HG03469 (cell line): ENCODE measurements around the gene IQCN.
A peak's percentile ranks its signal among the peaks of the same experiment; 100 is the strongest.

Experiments
- ATAC-seq: cut with Tn5 transposase; IDR thresholded peaks from one replicate; pipeline ENCODE4 v1.9.1; 2021; ENCODE audit warnings: mild to moderate bottlenecking, moderate library complexity, moderate number of reproducible peaks; ENCODE audit not compliant: unreplicated experiment

Gene IQCN, protein sequence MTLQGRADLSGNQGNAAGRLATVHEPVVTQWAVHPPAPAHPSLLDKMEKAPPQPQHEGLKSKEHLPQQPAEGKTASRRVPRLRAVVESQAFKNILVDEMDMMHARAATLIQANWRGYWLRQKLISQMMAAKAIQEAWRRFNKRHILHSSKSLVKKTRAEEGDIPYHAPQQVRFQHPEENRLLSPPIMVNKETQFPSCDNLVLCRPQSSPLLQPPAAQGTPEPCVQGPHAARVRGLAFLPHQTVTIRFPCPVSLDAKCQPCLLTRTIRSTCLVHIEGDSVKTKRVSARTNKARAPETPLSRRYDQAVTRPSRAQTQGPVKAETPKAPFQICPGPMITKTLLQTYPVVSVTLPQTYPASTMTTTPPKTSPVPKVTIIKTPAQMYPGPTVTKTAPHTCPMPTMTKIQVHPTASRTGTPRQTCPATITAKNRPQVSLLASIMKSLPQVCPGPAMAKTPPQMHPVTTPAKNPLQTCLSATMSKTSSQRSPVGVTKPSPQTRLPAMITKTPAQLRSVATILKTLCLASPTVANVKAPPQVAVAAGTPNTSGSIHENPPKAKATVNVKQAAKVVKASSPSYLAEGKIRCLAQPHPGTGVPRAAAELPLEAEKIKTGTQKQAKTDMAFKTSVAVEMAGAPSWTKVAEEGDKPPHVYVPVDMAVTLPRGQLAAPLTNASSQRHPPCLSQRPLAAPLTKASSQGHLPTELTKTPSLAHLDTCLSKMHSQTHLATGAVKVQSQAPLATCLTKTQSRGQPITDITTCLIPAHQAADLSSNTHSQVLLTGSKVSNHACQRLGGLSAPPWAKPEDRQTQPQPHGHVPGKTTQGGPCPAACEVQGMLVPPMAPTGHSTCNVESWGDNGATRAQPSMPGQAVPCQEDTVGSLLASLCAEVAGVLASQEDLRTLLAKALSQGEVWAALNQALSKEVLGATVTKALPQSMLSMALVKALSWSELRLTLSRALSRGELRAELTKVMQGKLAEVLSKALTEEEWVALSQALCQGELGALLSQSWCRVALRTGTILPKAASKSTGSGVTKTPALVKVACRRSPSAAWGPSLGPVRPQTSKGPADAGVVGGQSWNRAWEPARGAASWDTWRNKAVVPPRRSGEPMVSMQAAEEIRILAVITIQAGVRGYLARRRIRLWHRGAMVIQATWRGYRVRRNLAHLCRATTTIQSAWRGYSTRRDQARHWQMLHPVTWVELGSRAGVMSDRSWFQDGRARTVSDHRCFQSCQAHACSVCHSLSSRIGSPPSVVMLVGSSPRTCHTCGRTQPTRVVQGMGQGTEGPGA (N-terminal part only)

DNA sequence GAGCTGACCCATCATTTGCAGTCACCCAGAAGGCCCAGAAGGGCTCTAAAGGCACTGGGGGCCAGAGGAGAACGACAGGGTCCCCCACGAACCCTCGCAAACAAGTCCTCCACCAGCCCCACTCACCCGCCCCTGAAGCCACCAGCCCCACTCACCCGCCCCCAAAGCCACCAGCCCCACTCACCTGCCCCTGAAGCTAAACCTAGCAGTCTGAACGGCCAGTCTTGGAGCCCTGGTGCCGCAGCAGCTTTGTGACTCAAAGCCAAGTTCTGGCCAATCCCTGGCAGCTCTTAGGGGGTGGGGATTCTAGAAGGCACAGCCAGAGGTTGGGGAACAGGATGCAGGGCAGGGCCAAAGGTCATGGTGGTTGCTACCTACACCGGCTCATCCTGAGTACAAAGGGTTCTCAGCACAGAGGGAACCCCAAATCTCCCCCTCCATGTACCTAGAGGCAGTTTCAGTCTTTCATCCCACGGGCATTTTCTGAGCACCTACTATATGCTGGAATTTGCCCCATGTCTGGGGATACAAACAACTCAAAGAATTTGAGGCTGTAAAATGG lies at the start of gene IQCN:
Gene IQCN (minus strand): TSS at position 234 of the 562 bp plus-strand sequence. CDS start 4,974 bp downstream, outside the sequence.
- ATAC-seq: no peak

DNA sequence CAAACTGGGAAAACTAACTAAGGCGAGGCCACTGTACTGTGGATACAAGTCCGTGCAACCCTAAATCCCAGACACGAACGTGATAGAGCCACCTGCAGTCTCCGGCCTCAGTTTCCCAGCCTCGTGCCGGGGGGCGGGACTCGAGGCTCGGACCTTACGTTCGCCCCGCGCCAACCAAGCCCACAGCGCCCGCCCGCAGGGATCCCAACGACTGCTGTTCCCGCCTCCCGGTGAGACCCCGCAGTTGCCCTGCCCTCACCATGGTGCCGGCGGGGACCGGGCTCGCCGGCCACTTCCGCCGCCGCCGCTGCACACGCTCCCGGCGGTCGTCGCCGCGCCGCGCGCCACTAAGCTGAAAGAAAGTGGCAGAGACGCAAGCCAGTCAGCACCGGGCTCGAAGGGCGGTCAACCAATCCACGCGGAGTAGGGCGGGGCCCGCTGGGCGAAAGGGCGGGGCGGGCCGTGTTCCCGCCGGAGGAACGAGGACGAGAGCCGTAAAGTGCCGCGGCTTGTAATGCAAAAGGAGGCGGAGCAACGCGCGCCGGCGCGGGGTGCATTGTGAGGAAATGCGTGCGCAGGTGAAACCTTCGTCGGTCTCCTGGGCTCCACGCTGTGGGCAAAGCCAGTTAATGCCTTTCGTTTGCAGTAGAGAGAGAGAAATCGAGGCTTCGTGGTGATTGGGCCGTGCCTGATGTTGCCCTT lies 48.7 kb upstream of the IQCN start, which contains the start of gene LSM4:
Gene LSM4 (minus strand): TSS at position 318 of the 702 bp plus-strand sequence. CDS start 56 bp downstream, at position 262.
- ATAC-seq: peak; percentile 81

DNA sequence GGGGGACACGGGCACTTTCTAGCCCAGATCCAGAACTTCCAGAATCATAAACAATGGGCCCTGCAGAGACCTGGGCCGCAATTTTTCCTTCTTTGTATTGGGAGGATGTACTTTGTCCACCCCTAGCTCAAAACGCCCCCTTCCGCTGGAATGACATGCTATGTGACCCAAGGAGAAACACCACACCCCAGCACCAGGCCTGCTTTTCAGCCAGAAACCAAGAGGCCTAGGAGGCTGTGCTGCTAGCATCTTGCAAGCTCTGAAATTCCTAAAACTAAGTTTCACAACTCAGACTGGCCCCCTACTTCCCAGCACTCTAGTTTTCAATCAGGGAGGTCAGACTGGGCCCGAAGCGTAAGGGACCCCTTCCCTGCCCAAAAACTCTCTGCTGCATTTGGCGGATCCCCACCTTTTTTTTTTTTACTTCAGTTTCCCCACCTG lies 48.1 kb upstream of the IQCN start:
- no peak for ATAC-seq

DNA sequence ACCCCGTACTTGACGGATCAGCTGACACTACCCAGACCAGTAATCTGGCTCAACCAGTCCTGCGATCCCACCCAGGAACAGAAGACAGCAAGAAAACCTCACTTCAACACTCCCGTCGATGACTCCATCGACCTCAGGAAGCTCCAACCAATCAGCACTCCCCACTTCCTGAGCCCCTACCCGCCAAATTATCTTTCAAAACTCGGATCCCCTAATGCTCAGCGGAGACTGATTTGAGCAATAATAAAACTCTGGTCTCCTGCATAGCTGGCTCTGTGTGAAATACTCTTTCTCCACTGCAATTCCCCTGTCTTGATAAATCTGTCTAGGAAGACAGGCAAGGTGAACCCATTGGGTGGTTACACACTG lies 47.5 kb upstream of the IQCN start:
- ATAC-seq: no peak

DNA sequence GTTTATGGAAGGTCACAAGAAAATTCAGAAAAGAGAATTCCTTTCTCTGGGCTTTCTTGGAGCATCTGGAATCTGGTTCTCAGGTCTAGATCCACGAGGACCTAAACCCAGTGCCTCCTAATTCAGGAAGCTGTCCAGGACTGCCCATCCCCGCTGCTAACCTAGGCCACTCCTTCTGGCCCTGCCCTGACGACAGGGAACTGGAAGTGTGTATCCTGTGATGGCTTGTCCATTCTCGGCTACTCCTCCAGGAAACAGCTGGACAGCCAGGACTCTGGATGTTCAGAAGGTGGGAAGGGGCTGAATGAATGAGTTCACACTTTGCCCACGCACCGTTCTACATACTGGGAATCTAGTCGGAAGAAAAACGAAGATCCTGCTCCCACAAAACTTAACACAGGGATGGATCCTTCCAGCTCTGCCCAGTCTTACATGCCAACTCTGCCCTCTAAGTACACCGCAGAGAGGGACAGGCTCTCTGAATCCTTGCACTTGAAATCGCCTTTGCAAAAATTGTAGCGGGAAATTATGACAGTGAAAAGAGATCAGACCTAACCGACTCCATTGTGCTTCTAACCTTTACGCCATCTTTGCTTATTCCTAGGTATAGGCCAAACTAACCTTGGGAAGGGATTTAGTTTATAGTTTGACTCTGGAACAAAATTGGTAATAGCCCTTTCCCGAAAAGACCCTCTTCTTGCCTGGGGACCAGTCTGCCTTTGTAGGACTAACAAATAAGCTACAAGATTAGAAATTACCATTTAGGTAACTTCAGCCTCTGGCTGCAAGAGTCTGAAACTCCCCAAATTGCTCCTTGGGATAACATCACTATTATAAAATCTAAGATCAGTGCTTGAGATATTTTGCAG lies 46.8 kb upstream of the IQCN start:
- no peak for ATAC-seq

DNA sequence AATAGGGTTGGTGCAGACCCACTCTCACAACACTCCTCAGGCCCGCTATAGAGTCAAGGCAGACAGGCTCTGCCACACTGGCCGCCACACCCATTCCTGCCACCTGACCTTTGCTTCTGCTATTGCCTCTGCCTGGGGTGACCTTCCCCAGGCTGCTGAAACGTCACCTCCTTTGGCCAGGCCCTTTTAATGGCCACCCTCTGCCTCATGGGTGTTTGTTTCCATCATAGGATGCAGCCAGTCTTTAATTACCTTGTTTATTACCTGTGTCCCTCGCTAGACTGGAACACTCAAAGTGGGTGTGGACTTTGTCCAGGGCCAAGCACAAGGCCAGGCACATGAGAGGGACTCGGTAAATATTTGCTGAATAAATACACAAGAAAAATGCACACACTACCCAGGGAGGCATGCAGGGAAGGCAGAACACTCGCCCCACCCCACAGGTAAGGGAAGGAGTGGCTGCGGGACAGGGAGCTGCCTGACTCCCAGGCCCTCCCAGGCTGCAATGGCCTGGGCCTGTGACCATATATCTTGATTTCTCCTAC lies 45.4 kb upstream of the IQCN start:
- no peak for ATAC-seq

DNA sequence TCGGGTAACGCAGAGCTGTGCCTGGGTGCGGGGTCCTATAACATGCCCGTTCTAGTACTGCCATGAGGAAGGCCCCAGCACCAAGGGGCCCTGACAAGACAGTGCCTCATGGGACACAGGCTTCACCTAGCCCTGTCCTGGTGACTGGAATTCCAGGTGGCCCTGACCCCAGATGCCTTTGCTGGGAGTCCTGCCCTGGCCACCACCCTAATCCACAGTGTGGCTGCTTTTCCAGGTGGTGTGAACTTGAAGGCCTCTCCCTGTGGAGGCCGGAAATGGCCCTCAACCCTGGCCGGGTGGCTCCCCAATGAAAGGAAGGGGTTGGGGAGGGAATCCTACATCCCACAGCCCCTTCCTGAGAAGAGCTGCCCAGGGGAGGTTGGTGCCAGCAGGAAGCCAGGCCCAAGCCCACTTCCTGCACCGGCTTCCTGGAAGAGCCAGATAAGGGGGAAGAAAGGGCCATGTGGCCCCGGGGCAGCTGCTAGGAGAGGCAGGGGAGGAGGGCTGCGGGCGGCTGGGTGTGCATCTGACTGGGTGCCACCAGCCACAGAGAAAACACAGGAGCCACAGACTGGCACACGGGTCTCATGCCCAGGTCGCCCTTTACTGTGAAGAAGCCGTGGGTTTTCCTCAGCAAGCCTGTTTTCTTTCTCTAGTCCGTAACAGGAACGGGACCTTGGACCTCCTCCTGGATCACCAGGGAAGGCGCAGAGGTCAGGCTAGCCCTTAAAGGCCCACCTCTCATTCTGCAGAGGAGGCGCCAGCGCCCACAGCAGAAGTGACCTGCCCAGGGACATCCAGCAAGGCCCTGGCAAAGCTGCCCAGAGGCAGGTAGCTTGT lies 43.9 kb upstream of the IQCN start:
- no peak for ATAC-seq

DNA sequence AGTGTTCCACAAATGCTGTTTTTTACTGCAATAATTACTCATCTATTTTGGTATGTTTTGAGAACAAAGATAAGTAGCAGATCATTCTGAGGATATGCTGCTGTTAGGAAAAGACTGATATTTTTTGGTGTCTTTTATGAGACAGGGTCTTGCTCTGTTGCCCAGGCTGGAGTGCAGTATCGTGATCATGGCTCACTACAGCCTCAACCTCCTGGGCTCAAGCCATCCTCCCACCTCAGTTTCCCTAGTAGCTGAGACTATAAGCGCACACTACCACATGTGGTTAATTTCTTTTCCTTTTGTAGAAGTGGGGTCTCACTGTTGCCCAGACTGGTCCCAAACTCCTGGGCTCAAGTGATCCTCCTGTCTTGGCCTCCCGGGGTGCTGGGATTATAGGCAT lies 39.1 kb upstream of the IQCN start:
- no peak for ATAC-seq

DNA sequence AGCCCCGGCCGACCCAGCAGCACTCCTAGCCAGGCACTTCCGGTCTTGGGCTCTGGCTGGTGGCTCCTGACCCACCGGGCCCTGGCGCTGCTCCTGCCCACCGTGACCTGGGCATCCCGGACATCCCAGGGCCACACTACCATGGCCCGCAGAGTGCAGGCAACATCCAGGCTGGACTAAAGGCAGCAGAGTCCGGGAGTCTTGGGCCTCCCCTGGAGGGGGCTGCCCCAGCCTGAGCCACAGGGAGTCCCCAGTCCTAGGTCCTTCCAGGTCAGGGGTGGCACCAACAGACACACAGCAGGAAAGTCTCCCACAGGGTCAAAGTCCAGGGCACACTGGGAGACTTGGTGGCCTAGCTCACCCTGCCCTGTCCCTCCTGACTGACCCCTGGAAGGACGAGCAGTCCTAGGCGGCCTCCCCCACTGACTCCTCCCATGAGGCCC lies 37.9 kb upstream of the IQCN start:
- ATAC-seq: no peak

DNA sequence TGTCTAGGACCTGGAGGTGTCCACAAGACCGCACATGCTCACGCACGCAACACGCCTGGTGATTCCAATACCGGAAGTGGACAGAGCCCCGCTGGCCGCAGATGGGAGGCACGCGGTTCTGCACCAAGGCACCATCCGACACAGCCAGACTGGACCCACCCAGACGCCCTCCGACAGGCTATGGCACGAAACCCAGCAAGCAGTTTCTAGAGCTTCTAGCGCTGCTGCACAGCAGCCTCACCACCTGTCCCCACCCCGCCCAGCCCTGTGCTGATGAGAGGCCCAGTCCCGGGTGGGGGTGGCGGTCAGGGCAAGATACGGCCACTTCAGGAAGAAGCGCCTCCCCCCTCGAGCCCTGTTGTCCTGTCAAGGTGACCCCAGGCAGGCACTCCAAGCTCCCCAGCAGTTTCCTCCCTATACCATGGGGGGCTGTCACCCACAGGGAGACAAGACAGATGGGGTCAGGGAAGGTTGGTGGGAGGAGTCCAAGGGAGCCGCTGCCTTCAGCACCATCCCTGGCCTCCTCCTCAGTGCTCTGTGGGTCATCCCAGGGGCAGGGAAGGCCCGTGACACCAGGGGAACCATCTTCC lies 37.3 kb upstream of the IQCN start:
- no peak for ATAC-seq

DNA sequence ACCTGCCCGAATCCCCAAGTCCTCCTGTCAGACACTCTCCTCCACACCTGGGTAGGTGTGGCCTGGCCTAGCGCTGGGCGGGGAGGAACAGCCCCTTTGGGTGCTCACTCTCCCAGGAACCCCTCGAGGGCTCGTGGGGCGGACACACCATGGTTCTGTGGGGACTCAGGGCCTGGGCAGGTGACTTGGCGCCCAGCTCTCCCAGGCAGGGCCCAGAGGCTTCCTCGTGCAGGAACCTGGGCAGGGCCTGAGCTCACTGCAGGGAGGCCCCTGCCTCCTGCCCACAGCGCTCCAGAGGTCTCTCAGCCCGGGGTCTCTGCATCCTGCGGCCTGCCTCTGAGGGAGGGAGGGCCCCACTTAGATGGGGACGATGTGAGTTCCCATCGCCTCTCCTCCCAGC lies 36.7 kb upstream of the IQCN start:
- ATAC-seq: no peak

DNA sequence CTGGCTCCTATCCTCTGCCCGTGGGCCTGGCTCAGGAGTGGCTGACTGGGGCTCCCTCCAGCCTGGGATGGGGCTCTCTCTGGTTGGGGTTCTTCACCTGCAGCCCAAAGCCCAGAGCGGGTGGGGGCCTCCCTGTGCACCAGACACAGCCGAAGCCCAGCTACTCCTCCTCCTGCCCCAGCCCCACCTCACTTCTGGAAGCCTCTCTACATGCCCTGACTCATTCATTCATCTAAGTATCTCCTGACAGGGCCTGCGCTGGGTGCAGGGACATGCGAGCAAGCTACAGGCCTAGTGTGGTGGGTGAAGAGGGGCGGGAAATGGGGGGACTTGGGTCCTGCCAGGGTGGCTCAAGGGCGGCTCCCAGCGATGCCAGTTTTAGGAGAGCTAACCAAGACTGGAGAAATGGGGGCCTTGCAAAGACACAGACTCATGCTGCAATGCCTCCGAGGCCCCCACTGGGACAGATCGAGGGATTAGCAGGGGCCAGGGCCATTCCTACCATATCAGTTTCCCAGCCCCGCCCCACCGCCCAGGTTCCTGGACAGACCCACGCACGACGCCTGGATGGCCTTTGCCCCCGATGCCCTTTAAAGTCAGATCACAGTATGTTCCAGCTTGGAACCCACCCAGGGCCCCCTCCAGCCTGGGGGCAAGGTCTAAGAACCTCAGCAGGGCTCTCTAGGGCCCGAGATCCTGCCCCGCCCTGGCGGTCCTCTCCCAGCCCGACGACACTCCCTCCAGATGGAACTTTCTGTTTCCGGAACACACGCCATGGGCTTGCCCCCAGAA lies 36.1 kb upstream of the IQCN start:
- no peak for ATAC-seq

DNA sequence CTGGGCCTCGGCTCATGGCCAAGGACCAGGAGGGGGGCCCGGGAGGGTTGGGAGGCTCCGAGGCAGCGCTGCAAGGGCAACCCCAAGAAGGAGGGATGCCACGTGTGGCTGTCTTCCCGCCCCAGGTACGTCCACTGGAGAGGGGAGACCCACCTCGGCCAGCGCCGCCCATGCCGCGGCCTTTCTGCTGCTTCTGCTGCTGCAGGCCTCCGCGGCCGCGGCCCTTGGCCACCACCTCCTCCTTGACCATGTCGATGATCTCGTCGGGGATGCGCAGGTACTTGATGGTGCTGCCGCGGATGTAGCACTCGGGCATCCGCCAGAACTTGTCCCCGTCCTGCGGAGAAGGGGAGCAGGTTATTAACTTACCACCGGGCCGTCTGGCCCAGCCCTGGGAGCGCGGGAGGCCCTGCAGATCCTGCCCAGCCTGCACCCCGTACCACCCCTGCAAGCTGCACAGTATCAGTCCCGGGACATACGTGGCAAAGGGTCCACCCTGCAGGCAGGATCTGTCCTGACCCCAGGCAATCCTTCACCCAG lies 35.3 kb upstream of the IQCN start:
- no peak for ATAC-seq

DNA sequence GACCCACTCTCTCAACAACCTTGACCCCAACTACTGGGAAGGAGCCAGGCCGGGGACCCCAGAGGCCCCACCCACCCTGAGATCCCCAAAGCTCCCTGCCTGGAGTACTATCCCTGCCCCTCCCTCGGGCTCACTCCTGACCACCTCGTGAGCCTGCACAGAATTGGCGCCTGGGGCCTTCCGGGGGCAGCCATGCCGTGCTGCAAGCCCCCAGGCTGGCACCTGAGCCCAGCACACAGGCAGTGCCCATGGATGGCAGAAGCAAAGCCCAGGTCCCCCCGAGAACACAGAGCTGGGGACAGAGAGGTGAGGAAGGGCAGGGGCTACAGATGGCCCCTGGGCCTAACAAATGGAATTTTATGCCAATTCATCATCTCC lies 34.7 kb upstream of the IQCN start:
- no peak for ATAC-seq

DNA sequence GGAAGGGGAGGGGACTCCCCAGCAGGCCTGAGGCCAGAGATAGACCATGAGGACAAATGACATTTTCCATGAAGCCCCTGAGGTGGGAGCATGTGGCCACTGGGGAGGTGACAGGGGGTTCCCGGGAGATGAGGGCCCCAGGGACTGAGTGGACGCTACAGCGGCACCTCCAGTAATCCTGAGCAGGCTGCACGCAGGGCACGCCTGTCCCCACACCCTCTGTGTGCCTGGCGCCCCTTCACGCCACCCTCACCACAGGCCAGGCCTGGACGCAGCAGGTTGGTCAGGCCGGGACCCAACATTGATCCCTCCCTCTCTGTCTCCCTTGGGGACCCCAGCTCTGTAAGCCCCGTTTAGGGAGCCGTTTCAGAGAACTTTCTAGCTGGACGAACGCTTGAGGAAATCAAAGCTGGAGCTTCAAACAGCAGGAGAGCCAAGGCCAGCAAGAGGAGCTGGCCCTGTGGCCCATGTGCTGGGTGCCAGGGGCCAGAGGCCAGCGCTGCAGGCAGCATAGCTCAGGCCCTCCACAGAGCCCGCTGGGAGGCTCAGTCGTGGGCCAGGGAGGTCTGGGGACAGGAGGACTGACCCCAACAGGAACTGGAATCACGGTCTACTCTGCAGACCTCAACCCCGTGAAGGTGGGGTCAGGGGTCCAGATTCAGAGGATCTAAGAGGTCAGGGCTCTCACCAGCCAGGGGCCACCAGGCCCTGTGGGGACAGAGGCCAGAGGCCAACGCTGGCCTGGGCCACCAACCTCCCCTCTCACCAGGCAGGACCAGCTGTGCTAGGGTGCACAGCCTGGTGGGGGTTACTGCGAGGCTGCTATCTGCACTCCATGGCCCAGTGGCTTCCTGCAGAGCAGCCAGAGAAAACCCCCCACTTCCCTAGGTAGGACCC lies 34.0 kb upstream of the IQCN start:
- ATAC-seq: no peak
